H9 (cell line): Measurements from ENCODE around the gene PTN. TPM values are rescaled to one million over a fixed set of nuclear protein-coding genes. Genes with fewer than 3 reads are reported as not detected.
A peak's percentile ranks its signal among the peaks of the same experiment; 100 is the strongest.

Source experiments
- DNase-seq: peaks from one replicate; pipeline ENCODE4 v3.0.0-alpha.2; 2017
- H2AFZ ChIP-seq: one replicate; pipeline ENCODE4 v1.6.1; 2013; ENCODE audit warnings: mild to moderate bottlenecking, low read length, control low read depth, moderate library complexity
- H2AK5ac ChIP-seq: 2 replicates; pipeline ENCODE4 v1.6.1; 2013; ENCODE audit warnings: low read length, control low read depth, mixed read lengths; ENCODE audit not compliant: insufficient read length
- H2BK120ac ChIP-seq: one replicate; pipeline ENCODE4 v1.6.1; 2013; ENCODE audit warnings: low read depth, mild to moderate bottlenecking, low read length, control low read depth, inconsistent platforms; ENCODE audit not compliant: poor library complexity, severe bottlenecking
- H2BK12ac ChIP-seq: 2 replicates; pipeline ENCODE4 v1.6.1; 2013; ENCODE audit warnings: low read length, control low read depth, mixed read lengths, low read depth; ENCODE audit not compliant: insufficient read length
- H2BK15ac ChIP-seq: 2 replicates; pipeline ENCODE4 v1.6.1; 2013; ENCODE audit warnings: low read depth, low read length, control low read depth
- H2BK20ac ChIP-seq: one replicate; pipeline ENCODE4 v1.6.1; 2013; ENCODE audit warnings: low read depth, mild to moderate bottlenecking, low read length, control low read depth, inconsistent platforms; ENCODE audit not compliant: poor library complexity, severe bottlenecking
- H2BK5ac ChIP-seq: 2 replicates; pipeline ENCODE4 v1.6.1; 2013; ENCODE audit warnings: low read length, control low read depth, mixed read lengths; ENCODE audit not compliant: insufficient read length
- H3K14ac ChIP-seq: 2 replicates; pipeline ENCODE4 v1.6.1; 2013; ENCODE audit warnings: low read length, control low read depth; ENCODE audit not compliant: insufficient read depth
- H3K18ac ChIP-seq: 2 replicates; pipeline ENCODE4 v1.6.1; 2013; ENCODE audit warnings: low read depth, mild to moderate bottlenecking, mixed read lengths, low read length, control low read depth; ENCODE audit not compliant: insufficient read length
- H3K23ac ChIP-seq: 2 replicates; pipeline ENCODE4 v1.6.1; 2013; ENCODE audit warnings: low read length, control low read depth, mixed read lengths, low read depth; ENCODE audit not compliant: insufficient read length
- H3K23me2 ChIP-seq: 2 replicates; pipeline ENCODE4 v1.6.1; 2013; ENCODE audit warnings: low read depth, mild to moderate bottlenecking, mixed read lengths, low read length, control low read depth; ENCODE audit not compliant: insufficient read length, poor library complexity, severe bottlenecking
- H3K27ac ChIP-seq: 2 replicates; pipeline ENCODE4 v1.5.1; 2013; ENCODE audit warnings: low read length, control low read depth, mixed read lengths, low read depth; ENCODE audit not compliant: insufficient read length
- H3K27me3 ChIP-seq: 2 replicates; pipeline ENCODE4 v1.6.1; 2013; ENCODE audit warnings: low read length, control low read depth, inconsistent platforms; ENCODE audit not compliant: insufficient read depth
- H3K4ac ChIP-seq: 2 replicates; pipeline ENCODE4 v1.6.1; 2013; ENCODE audit warnings: low read depth, mild to moderate bottlenecking, control low read depth, inconsistent platforms, low read length, moderate library complexity
- H3K4me1 ChIP-seq: 2 replicates; pipeline ENCODE4 v1.6.1; 2013; ENCODE audit warnings: low read length, control low read depth, inconsistent platforms; ENCODE audit not compliant: insufficient read depth
- H3K4me2 ChIP-seq: 2 replicates; pipeline ENCODE4 v1.6.1; 2013; ENCODE audit warnings: low read length, control low read depth, mixed read lengths; ENCODE audit not compliant: insufficient read length, insufficient read depth
- H3K56ac ChIP-seq: 2 replicates; pipeline ENCODE4 v1.6.1; 2013; ENCODE audit warnings: low read depth, mild to moderate bottlenecking, mixed read lengths, low read length, control low read depth; ENCODE audit not compliant: insufficient read length
- H3K79me1 ChIP-seq: 2 replicates; pipeline ENCODE4 v1.6.1; 2013; ENCODE audit warnings: low read depth, mild to moderate bottlenecking, moderate library complexity, low read length, control low read depth, inconsistent platforms; ENCODE audit not compliant: insufficient read depth, poor library complexity, severe bottlenecking
- H3K79me2 ChIP-seq: 2 replicates; pipeline ENCODE4 v1.6.1; 2013; ENCODE audit warnings: low read length, control low read depth, inconsistent platforms; ENCODE audit not compliant: insufficient read depth
- H3K9ac ChIP-seq: 2 replicates; pipeline ENCODE4 v1.6.1; 2013; ENCODE audit warnings: low read length, control low read depth, mixed read lengths; ENCODE audit not compliant: insufficient read length; ENCODE audit errors: extremely low read depth
- H3K9me3 ChIP-seq: one replicate; pipeline ENCODE4 v1.6.1; 2013; ENCODE audit warnings: low read depth, low read length, inconsistent platforms; ENCODE audit not compliant: control insufficient read depth
- H3T11ph ChIP-seq: one replicate; pipeline ENCODE4 v1.6.1; 2013; ENCODE audit warnings: mild to moderate bottlenecking, low read length, control low read depth, inconsistent platforms
- H4K20me1 ChIP-seq: one replicate; pipeline ENCODE4 v1.6.1; 2013; ENCODE audit not compliant: control insufficient read depth, insufficient read length, insufficient read depth
- H4K5ac ChIP-seq: 2 replicates; pipeline ENCODE4 v1.6.1; 2013; ENCODE audit warnings: low read depth, mild to moderate bottlenecking, mixed read lengths, low read length, control low read depth; ENCODE audit not compliant: insufficient read length
- H4K8ac ChIP-seq: replicated peaks from 2 replicates; pipeline ENCODE4 v1.6.1; 2013; ENCODE audit warnings: low read length, control low read depth, mixed read lengths, low read depth; ENCODE audit not compliant: insufficient read length
- H4K91ac ChIP-seq: 2 replicates; pipeline ENCODE4 v1.6.1; 2013; ENCODE audit warnings: low read depth, mild to moderate bottlenecking, moderate library complexity, mixed read lengths, low read length, control low read depth; ENCODE audit not compliant: insufficient read length
- H3K27ac Mint-ChIP-seq, 3 experiments: 2 replicates in 2 of 3; 3 replicates in 1 of 3; pipeline ENCODE4 v1.8.0; 2020 to 2021; ENCODE audit warnings: mixed read lengths in 3 of 3, mild to moderate bottlenecking in 1 of 3, moderate library complexity in 1 of 3
- H3K27me3 Mint-ChIP-seq: 2 replicates; pipeline ENCODE4 v1.8.0; 2021; ENCODE audit warnings: low read depth, mild to moderate bottlenecking, moderate library complexity, mixed read lengths
- H3K36me3 Mint-ChIP-seq, 3 experiments: 2 replicates in 2 of 3; 3 replicates in 1 of 3; pipeline ENCODE4 v1.8.0; 2020 to 2021; ENCODE audit warnings: low read depth in 3 of 3, mixed read lengths in 3 of 3; ENCODE audit not compliant: insufficient read depth in 1 of 3
- H3K4me1 Mint-ChIP-seq, 2 experiments: 2 replicates each; pipeline ENCODE4 v1.8.0; 2020; ENCODE audit warnings: mixed read lengths in 2 of 2
- H3K4me3 Mint-ChIP-seq, 2 experiments: 2 replicates in 1 of 2; 3 replicates in 1 of 2; pipeline ENCODE4 v1.8.0; 2020 to 2021; ENCODE audit warnings: mild to moderate bottlenecking in 2 of 2, mixed read lengths in 2 of 2, moderate library complexity in 1 of 2
- H3K9me3 Mint-ChIP-seq, 2 experiments: 2 replicates in 1 of 2; 3 replicates in 1 of 2; pipeline ENCODE4 v1.8.0; 2020; ENCODE audit warnings: mild to moderate bottlenecking in 2 of 2, mixed read lengths in 2 of 2, moderate library complexity in 1 of 2
- WGBS: extraction: QIAGEN DNeasy Blood & Tissue Kit; methylation state at CpG from one replicate; pipeline ENCODE4 v1.1.7; 2013; ENCODE audit warnings: missing lambda C conversion rate, low lambda C conversion rate, mixed read lengths; ENCODE audit not compliant: insufficient read length; ENCODE audit errors: extremely low coverage; 5-methylcytosine and 5-hydroxymethylcytosine counted together
- total RNA-seq: library from RNA; stranded (reverse); gene quantifications from 2 replicates; pipeline ENCODE4 v1.2.1, GENCODE V29; 2021
- TF ChIP-seq, protein P1 (sequence below): fragments of 200-600 bp; sonication (generic); conservative IDR thresholded peaks from 3 replicates; pipeline ENCODE4 v1.8.0; 2021; ENCODE audit warnings: antibody characterized with exemption, mild to moderate bottlenecking

Gene PTN
- total RNA-seq, 1 experiment from 2014 or later: 16.5 TPM

DNA sequence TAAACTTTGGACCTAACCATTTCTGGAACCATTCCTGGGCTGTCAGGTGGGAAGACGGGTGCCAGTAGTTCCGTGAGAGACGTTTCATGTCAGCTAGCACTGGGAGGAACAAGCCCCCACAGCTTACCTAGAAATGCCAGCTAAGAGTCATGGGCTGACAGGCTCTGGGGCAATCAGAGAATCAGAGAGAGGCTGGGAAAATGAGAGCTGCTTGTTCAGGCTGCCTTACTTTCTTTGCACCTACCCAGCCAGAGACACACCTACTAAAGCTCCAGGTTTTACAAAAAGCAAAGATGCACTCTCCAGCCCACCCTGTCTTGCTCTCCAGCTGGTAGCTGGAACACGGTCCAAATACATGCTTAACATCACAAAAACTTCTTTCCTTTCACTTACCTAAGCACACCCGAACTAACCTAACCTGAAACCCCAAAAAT is 688 bp downstream of the PTN start:
- Histone ChIP-seq H3K4ac (no peak overlapping the region), H3K27ac (no peak overlapping the region), H3K14ac (peak overlapping the region; percentile 43; the same call in 1 of the 2 replicates), H4K8ac (no peak overlapping the region), H2BK20ac (no peak overlapping the region), H3K56ac (no peak overlapping the region), H4K5ac (no peak overlapping the region), H3K27me3 (no peaks in the 10 kb centered on the region), H2BK5ac (no peak overlapping the region), H4K91ac (no peak overlapping the region), H2AK5ac (no peak overlapping the region), H3K79me1 (no peaks in the 10 kb centered on the region), H3K23ac (no peak overlapping the region), H2BK120ac (no peak overlapping the region), H3K18ac (no peak overlapping the region), H3K79me2 (no peaks in the 10 kb centered on the region), H3K23me2 (peaks cover 15% of the 10 kb centered on the region), H3K9me3 (no peaks in the 10 kb centered on the region), H3K4me2 (peak overlapping the region; percentile 88), H2BK15ac (no peak overlapping the region), H3K4me1 (no peaks in the 10 kb centered on the region; the same call in 1 of the 2 replicates), H4K20me1 (no peaks in the 10 kb centered on the region), H2BK12ac (no peak overlapping the region), H3T11ph (no peak overlapping the region), H2AFZ (peak overlapping the region; percentile 86), H3K9ac (peak overlapping the region; percentile 72)
- Mint-ChIP-seq H3K4me1 (peaks cover 47 to 52% of the 10 kb centered on the region in 2 experiments), H3K4me3 (peak overlapping the region; percentile 74 to 89), H3K9me3 (no peaks in the 10 kb centered on the region), H3K36me3 (peaks cover 0 to 9% (median 0%) of the 10 kb centered on the region in 3 experiments; a peak in 3 of 7 replicates), H3K27me3 (peaks cover 22% of the 10 kb centered on the region), H3K27ac (peak overlapping the region; percentile 20 to 87 (median 85); a peak in 6 of 7 replicates)
- TF ChIP-seq, protein P1, sequence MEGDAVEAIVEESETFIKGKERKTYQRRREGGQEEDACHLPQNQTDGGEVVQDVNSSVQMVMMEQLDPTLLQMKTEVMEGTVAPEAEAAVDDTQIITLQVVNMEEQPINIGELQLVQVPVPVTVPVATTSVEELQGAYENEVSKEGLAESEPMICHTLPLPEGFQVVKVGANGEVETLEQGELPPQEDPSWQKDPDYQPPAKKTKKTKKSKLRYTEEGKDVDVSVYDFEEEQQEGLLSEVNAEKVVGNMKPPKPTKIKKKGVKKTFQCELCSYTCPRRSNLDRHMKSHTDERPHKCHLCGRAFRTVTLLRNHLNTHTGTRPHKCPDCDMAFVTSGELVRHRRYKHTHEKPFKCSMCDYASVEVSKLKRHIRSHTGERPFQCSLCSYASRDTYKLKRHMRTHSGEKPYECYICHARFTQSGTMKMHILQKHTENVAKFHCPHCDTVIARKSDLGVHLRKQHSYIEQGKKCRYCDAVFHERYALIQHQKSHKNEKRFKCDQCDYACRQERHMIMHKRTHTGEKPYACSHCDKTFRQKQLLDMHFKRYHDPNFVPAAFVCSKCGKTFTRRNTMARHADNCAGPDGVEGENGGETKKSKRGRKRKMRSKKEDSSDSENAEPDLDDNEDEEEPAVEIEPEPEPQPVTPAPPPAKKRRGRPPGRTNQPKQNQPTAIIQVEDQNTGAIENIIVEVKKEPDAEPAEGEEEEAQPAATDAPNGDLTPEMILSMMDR: no peak
- WGBS: no CpG with 5 or more reads among the region's 5 CpGs
- no peak for DNase-seq
